T-helper 1 cell (primary cell): ENCODE data around the gene MPZL3.

Experiments
- DNase-seq, 5 donors: peaks; one replicate each; pipeline ENCODE4 v3.0.0-alpha.2; 2012 to 2020
- total RNA-seq, 4 donors: gene quantifications; one replicate each; lab custom pipeline; 2026; lab: John Stamatoyannopoulos, UW

MPZL3 gene
- total RNA-seq: 37.2 to 89.6 (median 63.8) reads per million in 4 donors

DNA sequence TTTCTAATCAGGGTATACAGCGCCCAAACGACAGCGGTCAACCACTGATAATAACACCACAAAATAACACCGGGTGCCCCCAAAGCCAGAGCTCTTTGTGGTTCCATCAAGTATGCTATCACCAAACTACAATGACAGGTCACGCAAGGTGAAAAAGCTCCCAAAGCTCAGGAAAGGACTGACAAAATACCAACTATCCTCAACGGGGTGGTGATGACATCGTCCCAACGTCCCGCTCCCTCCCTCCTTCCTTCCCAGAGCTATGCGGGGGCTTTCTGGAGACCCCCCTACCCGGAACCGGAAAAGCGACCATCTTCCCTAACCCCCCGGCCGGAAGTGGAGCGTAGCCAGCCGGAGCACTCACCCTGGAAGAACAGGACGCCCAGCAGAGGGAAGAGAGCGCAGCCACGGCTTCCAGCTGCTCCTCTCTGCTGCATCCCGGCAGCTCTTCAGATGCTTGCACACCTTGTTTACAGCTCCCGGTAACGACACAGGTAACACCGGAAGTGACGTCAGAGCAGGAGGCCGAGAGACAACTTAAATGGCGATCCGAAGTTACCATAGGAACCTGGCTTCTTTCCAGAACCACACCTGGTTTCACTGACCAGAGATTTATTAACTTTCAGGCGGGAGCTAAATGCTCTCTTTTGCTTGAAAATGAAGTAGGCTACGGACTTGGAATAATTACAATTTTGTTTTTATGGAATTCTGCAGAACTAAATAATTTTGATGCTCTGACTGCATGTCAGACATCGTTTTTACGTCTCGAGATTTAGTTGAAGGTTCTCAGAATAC is at the start of gene MPZL3:
MPZL3 (minus strand) TSS at position 508 of the 795 bp plus-strand sequence; CDS start at position 437, 71 bp downstream.
- peak; percentile 67 to 89 (median 85) for DNase-seq

- DNase-seq: no peak
Measured at GRCh38 chr11:118301600-118302195, 49.5 kb upstream of the MPZL3 start.

GRCh38 chr11:118295815-118296454 is 43.8 kb upstream of the MPZL3 start:
- DNase-seq: peak in 1 of 5 donors; percentile 63

- DNase-seq: no peak
Measured at GRCh38 chr11:118295199-118295598, 43.0 kb upstream of the MPZL3 start.

GRCh38 chr11:118294053-118294452 is 41.9 kb upstream of the MPZL3 start:
- DNase-seq: no peak

- no peak for DNase-seq
Measured at GRCh38 chr11:118291477-118292135, 39.4 kb upstream of the MPZL3 start.

DNA sequence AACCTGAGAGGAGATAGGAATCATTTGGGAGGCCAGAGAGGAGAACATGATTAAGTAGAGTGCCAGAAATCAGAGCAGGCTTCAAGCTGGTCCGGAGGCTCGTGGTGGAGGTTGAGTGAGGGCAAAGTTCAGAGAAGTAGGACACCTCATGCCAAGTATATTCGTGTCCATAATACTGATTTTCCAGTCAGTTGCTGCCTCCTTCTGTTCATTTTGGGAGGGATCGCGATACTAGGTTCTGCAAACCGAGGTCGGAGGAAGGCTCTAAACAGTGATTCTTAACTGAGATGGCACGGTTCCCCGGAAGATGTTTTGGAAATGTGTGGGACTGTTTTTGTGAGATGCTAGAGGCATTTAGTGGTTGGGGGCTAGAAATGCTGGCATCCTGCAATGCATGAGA is 38.8 kb upstream of the MPZL3 start:
- peak in 3 of 5 donors; percentile 22 to 68 (median 25) for DNase-seq

DNA sequence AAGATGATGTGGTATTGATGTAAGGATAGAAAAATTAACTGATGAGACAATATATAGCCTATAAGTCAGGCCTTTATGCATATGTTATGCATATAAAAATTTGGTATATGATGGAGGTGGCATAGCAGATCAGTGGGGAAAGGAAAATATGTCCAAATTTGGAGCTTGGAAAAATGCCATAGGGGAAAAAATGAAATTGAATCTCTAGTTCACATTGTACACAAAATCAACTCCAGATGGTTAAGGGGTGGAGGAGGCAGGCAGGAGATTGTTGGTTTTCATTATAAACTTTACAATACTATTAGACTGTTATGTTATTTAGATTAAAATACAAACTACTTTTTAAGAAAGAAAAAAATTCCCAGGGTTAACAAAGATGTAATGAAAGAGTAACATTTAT is 37.2 kb upstream of the MPZL3 start:
- DNase-seq: no peak

DNA sequence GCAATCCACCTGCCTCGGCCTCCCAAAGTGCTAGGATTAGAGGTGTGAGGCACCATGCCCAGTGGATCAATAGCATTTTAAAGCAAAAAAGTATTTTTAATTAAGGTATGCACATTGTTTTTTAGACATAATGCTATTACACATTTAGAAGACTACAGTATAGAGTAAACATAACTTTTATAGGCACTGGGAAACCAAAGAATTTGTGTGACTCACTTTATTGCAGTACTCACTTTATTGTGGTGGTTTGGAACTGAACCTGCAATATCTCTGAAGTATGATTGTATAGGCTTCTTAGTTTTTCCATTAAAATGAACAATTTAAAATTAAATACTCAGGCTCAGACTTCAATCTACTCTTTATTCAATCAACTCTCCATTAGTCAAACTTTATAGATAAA is 34.8 kb upstream of the MPZL3 start:
- no peak for DNase-seq

DNA sequence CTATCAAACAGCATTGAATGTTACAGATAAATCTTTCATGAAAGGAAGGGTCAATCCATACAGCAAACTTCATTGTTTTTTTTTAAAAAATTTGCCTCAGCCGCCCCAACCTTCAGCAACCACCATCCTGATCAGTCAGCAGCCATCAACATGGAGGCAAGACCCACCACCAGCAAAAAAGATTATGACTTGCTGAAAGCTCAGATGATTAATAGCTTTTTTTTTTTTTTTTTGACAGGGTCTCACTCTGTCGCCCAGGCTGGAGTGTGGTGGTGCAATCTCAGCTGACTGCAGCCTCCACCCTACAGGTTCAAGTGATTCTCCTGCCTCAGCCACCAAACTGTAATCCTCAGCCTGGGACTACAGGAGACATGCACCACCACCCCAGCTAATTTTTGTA is 34.4 kb upstream of the MPZL3 start:
- no peak for DNase-seq

- DNase-seq: no peak
Measured at GRCh38 chr11:118283756-118284350, 31.7 kb upstream of the MPZL3 start.

- DNase-seq: no peak
Measured at GRCh38 chr11:118283037-118283636, 31.0 kb upstream of the MPZL3 start.

DNA sequence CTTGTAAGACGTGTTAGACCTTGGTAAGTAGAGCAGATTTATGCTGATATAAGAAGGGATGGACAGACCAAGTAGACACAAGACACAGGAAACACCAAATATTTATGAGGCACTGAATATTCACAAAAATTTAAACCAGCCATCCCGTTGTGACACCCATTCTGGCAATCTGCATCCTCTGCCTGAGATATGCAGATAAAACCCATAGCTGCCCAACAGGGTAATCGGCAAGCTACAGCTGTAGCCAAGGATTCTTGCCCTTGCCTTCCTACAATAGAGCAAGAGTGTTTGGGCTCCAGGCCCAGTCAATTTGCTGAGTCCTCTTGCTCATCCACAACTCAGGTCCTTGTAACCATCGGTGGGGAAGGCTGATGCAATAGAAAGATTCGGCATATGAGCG is 30.4 kb upstream of the MPZL3 start:
- no peak for DNase-seq

DNA sequence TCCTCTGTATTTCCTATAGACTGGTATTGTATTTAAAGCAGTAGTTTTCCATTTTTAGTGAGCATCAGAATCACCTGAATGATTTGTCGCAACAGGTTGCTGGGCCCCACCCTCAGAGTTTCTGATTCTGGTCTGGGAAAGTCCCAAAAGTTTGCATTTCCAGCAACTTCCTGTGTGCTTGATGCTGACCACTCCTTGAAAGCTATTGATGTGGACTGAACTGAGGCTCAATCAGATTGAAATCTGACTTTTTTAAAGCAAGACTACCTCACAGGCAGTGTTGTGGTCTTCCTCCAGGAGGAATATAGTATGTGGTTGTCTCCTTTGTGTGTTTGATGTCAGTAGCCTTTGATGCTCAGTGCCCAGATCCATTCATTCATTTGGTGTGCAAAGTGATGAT is 29.1 kb upstream of the MPZL3 start:
- peak in 1 of 5 donors; percentile 35 for DNase-seq

DNA sequence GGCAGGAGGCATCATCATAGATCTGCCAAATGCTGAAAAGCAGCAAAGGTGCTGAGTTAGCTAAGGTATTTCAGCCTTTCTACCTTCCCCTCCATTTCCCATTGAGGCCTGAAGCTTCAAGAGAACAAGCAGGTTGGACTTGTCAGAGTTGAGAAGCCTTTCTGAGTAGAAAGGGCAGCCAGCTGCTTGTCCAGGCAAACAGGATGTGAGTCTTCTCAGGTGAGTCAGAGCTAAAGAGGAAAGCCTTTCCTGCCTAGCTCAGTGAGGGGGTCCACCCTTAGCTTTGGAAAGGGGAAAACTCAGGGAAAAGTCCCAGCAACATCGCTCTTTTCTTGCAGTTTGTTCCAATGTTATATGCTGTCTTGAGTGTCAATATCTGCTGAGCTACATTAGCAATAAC is 25.1 kb upstream of the MPZL3 start:
- peak in 1 of 5 donors; percentile 43 for DNase-seq

- no peak for DNase-seq
Measured at GRCh38 chr11:118276422-118276821, 24.3 kb upstream of the MPZL3 start.

DNA sequence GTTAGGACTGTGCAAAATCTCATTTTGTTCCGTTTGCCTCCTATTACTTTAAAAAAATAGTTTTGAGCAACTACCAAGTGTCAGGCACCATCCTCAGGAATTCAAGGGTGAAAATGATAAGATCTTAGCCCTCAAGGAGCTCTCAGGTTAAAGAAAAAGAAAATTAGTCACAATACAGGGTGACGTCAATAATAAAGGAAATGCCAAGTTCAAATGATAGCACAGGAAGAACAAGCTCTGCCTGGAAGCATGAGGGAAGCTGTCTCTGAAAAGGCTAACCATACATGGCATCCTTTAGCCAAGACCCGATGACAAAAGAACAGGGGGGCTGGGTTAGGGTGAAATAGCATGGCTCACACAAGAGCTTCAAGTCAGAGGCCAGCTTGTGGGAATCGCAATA is 23.0 kb upstream of the MPZL3 start:
- no peak for DNase-seq

DNA sequence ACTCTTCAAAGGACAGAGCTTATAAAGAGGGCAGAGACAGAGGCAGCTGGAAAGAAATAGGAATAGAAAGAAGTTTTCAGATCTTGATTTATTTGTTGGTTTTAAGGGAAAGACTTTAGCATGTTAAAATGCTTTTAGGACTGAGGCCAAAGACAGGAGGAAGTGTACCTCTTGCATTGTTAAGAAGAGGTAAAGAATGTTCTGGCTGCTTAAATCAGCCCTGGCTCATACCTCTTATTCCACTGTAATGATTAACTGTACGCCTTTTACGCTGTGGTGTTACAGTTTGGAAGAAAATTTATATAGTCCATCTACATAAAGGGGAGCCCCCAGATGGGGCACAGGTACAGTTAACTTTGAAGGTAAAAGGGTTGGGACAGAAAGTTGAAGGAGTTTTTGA is 22.0 kb upstream of the MPZL3 start:
- DNase-seq: no peak

DNA sequence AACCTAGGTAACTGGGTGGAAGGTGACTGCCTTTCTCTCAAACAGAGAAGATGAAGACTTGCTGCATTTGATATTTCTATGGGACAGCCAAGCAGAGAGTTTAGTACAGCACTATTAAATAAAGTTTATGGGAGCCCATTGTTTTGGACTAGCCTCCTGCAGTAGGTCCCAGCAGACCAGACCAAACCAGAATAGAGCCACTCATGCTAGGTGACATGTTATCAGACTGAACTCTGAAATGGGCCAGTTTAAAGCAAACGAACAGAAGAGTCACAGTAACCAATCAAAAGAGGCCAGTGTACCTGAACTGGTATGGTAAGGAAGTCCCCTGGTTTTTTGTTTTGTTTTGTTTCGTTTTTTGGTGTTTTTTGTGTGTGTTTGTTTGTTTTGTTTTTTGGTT is 19.8 kb upstream of the MPZL3 start:
- no peak for DNase-seq

DNA sequence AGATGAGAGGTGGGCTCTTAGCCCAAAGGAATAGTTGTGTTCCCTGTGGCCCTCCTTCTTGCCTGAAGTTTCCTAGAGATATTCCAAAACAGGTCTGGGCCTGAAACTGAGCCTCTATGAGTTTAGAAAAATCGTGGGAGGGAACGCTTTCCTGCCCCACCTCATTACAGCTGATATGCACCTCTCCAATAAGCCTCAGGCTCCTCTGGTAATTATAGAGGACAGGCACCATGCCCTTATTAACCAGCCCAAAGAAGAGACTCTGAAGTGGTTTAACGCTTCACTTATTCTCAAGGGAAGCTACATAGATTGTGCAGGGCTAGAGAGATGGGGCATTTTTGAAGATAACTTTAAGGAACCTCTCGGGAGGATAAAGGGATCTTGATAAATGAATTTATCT is 15.3 kb upstream of the MPZL3 start:
- no peak for DNase-seq

GRCh38 chr11:118265954-118266353 is 13.8 kb upstream of the MPZL3 start:
- DNase-seq: no peak
